OCI-LY7 (cell line): ENCODE data around the gene MARCHF6. TPM values are rescaled to one million over a fixed set of nuclear protein-coding genes. Genes with fewer than 3 reads are reported as not detected.

ENCODE experiments used
- BruUV-seq: library from RNA; stranded (reverse); fragments of 400-500 nt; replicated peaks from 2 replicates; lab custom pipeline; 2021; lab: Mats Ljungman, UMichigan
- CTCF ChIA-PET: fragments of 300-600 bp; sonication (Branson Sonifier 250); formaldehyde crosslinking; loops from one replicate; lab custom pipeline; 2022; ENCODE audit warnings: antibody characterized with exemption; ENCODE audit not compliant: unreplicated experiment; lab: Charles Lee
- POLR2A ChIA-PET: fragments of 300-600 bp; sonication (Branson Sonifier 250); formaldehyde crosslinking; loops from one replicate; lab custom pipeline; 2022; ENCODE audit warnings: antibody characterized with exemption; lab: Charles Lee
- DNase-seq: peaks from one replicate; pipeline ENCODE4 v3.0.0-alpha.2; 2015; ENCODE audit warnings: low spot score
- H2AFZ ChIP-seq: fragments of 200-600 bp; sonication (generic), shearing (Covaris generic); 2 replicates; pipeline ENCODE4 v1.6.1; 2014; ENCODE audit warnings: mild to moderate bottlenecking, antibody characterized with exemption, low read length, moderate library complexity
- H3K27ac ChIP-seq: fragments of 200-600 bp; sonication (generic); 2 replicates; pipeline ENCODE4 v1.5.1; 2014; ENCODE audit warnings: mixed run types, low read depth, mild to moderate bottlenecking, moderate library complexity, low read length, inconsistent platforms; ENCODE audit not compliant: poor library complexity, severe bottlenecking
- H3K36me3 ChIP-seq: fragments of 200-600 bp; sonication (generic); 2 replicates; pipeline ENCODE4 v1.6.1; 2014; ENCODE audit warnings: mild to moderate bottlenecking, antibody characterized with exemption, low read length, moderate library complexity, mixed read lengths; ENCODE audit not compliant: insufficient read depth
- H3K4me1 ChIP-seq: fragments of 200-600 bp; sonication (generic); 2 replicates; pipeline ENCODE4 v1.5.1; 2014; ENCODE audit warnings: mild to moderate bottlenecking, low read length; ENCODE audit not compliant: insufficient read depth, poor library complexity, severe bottlenecking
- H3K4me2 ChIP-seq: fragments of 200-600 bp; sonication (generic); 2 replicates; pipeline ENCODE4 v1.6.1; 2014; ENCODE audit warnings: mild to moderate bottlenecking, low read length
- H3K4me3 ChIP-seq: fragments of 200-600 bp; sonication (generic); 2 replicates; pipeline ENCODE4 v1.5.1; 2014; ENCODE audit warnings: mild to moderate bottlenecking, low read depth, low read length; ENCODE audit not compliant: poor library complexity, severe bottlenecking
- H3K79me2 ChIP-seq: fragments of 200-600 bp; sonication (generic); 2 replicates; pipeline ENCODE4 v1.6.1; 2016; ENCODE audit warnings: low read depth, mild to moderate bottlenecking, low read length, moderate library complexity, mixed read lengths; ENCODE audit not compliant: insufficient read depth
- H3K9me2 ChIP-seq: fragments of 200-600 bp; sonication (generic); 2 replicates; pipeline ENCODE4 v1.6.1; 2016; ENCODE audit warnings: mild to moderate bottlenecking, low read length, mixed read lengths; ENCODE audit not compliant: insufficient read depth
- H3K9me3 ChIP-seq: fragments of 200-600 bp; sonication (generic); 2 replicates; pipeline ENCODE4 v1.6.1; 2014; ENCODE audit warnings: mild to moderate bottlenecking, mixed run types, low read length, mixed read lengths
- H4K20me1 ChIP-seq: fragments of 200-600 bp; sonication (generic); 2 replicates; pipeline ENCODE4 v1.6.1; 2014; ENCODE audit warnings: mild to moderate bottlenecking, antibody characterized with exemption, low read length, moderate library complexity, mixed read lengths; ENCODE audit not compliant: insufficient read depth
- CTCF ChIP-seq: fragments of 200-600 bp; sonication (generic); conservative IDR thresholded peaks from 2 replicates; pipeline ENCODE4 v1.5.1; 2014; ENCODE audit warnings: mild to moderate bottlenecking, antibody characterized with exemption, low read length, moderate library complexity, mixed read lengths
- EZH2phosphoT487 ChIP-seq: fragments of 200-600 bp; sonication (generic); IDR thresholded peaks from 2 replicates; pipeline ENCODE4 v1.6.1; 2018; ENCODE audit warnings: low read depth, borderline replicate concordance, mild to moderate bottlenecking, mixed run types, antibody characterized with exemption, low read length, moderate library complexity, mixed read lengths
- intact Hi-C: fragments of 100-400 bp; cut with micrococcal nuclease; formaldehyde crosslinking; loops from one replicate; pipeline ENCODE4 v1.10.0; 2022; ENCODE audit not compliant: unreplicated experiment
- total RNA-seq, 2 experiments: library from RNA; depleted of rRNA in 1 of 2; stranded (reverse); fragments of >200 nt in 1 of 2; shearing (Covaris generic) in 1 of 2; gene quantifications; 2 replicates each; pipeline ENCODE4 v1.2.3, GENCODE V29; 2014 to 2022

The MARCHF6 gene
- total RNA-seq, 2 experiments from 2014 or later, result 113 to 118 TPM

- Histone ChIP-seq H3K4me2 (no peak overlapping the region), H3K36me3 (no peaks in the 10 kb centered on the region), H2AFZ (no peak overlapping the region), H3K27ac (no peak overlapping the region), H3K79me2 (no peaks in the 10 kb centered on the region), H3K4me3 (no peak overlapping the region), H3K9me2 (no peaks in the 10 kb centered on the region), H3K4me1 (no peaks in the 10 kb centered on the region), H4K20me1 (no peaks in the 10 kb centered on the region), H3K9me3 (no peaks in the 10 kb centered on the region)
- TF ChIP-seq CTCF (no peak), EZH2phosphoT487 (no peak)
- ChIA-PET CTCF (no interaction called here), POLR2A (interaction anchor here (0.5 kb wide), 2 partner anchors 21 to 81 kb away, joined by 3 to 5 read pairs; no protein-coding TSS in a partner anchor)
- intact Hi-C loops, result no loop called here
- no peak for DNase-seq
- no TSS peak for BruUV-seq
Measured at GRCh38 chr5:10335711-10336470, 17.6 kb upstream of the MARCHF6 start.

- Histone ChIP-seq H3K4me3 (no peak overlapping the region), H3K27ac (no peak overlapping the region), H2AFZ (no peak overlapping the region), H3K4me1 (no peaks in the 10 kb centered on the region), H3K36me3 (no peaks in the 10 kb centered on the region), H3K9me2 (no peaks in the 10 kb centered on the region), H3K79me2 (no peaks in the 10 kb centered on the region), H4K20me1 (no peaks in the 10 kb centered on the region), H3K9me3 (no peaks in the 10 kb centered on the region), H3K4me2 (no peak overlapping the region)
- no TSS peak for BruUV-seq
- ChIA-PET POLR2A (no interaction called here), CTCF (no interaction called here)
- DNase-seq, result no peak
- TF ChIP-seq EZH2phosphoT487 (no peak), CTCF (no peak)
- intact Hi-C loops, result no loop called here
Measured at GRCh38 chr5:10337107-10337506, 16.4 kb upstream of the MARCHF6 start.

- CTCF ChIA-PET, result no interaction called here
- no TSS peak for BruUV-seq
- no peak overlapping the region for H3K4me3 ChIP-seq
Measured at GRCh38 chr5:10337986-10338385, 15.5 kb upstream of the MARCHF6 start.

More at GRCh38 chr5:10337986-10338385, 15.5 kb upstream of the MARCHF6 start:
- TF ChIP-seq EZH2phosphoT487, result no peak
- TF ChIP-seq CTCF, result no peak
- Histone ChIP-seq H3K9me2 (no peaks in the 10 kb centered on the region), H4K20me1 (no peaks in the 10 kb centered on the region), H3K4me2 (no peak overlapping the region), H3K4me1 (no peaks in the 10 kb centered on the region), H3K36me3 (no peaks in the 10 kb centered on the region), H2AFZ (no peak overlapping the region), H3K27ac (no peak overlapping the region), H3K9me3 (no peaks in the 10 kb centered on the region), H3K79me2 (no peaks in the 10 kb centered on the region)
- no peak for DNase-seq
- intact Hi-C loops, result no loop called here
- POLR2A ChIA-PET, result no interaction called here
